EL (cell line): ENCODE results near the gene TMOD2.

ENCODE experiments used
- DNase-seq: peaks from one replicate; pipeline ENCODE4 v3.0.0-alpha.2; 2016

TMOD2 gene

DNA sequence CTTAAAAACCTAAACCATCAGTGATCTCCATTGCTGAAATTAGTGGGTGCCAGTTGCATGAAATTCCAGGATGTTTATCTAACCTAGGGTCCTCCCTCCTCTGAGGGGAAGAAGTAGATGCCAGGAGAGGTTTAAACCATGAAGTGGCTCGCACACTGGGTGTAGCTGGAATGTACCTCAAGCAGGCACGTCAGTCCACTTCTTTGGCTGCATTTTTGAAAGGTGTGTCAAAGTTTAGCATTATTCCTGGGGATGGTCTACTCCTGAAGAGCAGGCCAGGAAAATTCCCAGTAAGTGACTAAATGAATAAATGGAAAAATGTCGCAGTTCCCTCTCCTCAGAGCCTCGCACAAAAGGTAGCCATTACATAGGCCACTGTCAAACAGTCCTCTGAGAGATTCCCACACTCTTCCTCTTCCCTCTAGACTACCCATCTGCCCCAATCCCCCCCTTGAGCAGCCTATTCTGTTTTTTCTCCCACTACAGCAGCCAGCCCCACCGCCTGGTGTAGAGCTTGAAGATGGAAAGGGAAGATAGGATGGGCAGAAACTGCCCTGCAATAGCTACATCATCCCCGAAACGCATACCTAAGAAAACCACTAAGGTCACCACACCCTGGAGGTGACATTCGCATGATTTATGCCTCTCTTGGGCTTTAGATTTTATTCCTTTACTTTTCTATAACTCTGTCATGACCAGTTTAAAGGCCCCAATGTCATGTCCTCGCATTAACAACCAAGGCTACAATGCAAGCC is 77.4 kb downstream of the TMOD2 start:
- peak; percentile 69 for DNase-seq

DNA sequence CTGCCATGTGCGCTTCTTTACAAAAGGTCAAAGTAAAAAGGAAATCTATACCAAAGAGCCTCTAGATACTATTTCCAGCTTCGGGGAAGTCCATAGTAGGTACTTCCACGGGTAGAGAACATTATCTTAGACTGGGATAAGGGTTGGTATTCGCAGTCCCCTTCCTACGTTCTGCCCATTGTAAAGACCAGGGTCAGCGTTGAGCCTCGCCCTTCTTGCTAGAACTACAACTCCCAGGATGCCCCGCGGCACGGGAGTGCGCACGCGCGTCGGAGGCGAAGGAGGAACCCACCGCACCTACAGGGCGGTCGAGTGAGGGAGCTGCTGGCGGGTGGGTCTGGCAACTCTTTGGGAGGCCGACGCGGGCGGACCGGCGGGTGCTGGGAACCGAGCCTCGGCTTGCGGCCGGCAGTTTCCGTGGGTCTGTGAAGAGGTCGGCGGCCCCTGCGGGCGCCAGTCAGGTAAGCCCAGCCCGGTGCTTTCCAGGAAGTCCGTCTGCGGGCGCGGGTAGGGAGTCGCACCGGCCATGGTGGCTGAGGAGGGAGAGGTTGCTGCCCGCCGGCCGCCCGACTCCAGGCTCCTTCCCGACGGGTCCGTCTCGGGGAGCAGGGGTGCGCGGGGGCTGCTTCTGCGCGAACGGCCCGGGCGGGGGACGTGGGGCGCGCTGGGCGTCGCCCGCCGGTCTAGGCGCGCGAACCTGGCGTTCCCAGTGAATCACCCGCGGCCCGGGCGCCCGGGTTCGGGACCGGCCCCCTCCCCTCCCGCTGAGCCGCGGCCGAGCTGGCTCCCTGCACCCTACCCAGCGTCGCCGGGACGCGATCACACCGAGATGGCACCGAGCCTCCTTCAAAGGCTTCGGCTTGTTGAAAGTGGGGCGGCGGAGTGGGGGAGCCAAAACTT is 78.2 kb downstream of the TMOD2 start, which contains the start of gene TMOD3:
TSS of gene TMOD3 (plus strand) at position 278 of the 900 bp plus-strand sequence. CDS start 33,232 bp downstream, outside the sequence.
- peak; percentile 89 for DNase-seq

GRCh38 chr15:51830276-51830806 is 78.9 kb downstream of the TMOD2 start:
- DNase-seq, result peak; percentile 50

DNA sequence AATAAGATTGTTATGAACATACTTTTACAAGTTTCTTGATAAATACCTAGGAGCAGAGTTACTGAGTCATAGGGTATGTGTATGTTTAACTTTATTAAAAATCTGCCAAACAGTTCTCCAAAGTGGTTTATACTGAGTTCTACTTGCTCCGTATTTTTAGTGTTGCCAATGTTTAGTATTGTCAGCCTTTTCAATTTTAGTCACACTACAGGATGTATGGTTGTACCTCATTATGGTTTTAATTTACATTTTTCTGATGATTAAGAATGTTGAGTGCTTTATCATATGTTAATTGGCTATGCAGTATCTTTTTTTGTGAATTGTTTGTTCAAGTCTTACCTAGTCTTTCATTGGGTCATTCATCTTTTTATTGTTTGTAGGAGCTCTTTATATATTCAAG is 82.4 kb downstream of the TMOD2 start:
- DNase-seq, result no peak

DNA sequence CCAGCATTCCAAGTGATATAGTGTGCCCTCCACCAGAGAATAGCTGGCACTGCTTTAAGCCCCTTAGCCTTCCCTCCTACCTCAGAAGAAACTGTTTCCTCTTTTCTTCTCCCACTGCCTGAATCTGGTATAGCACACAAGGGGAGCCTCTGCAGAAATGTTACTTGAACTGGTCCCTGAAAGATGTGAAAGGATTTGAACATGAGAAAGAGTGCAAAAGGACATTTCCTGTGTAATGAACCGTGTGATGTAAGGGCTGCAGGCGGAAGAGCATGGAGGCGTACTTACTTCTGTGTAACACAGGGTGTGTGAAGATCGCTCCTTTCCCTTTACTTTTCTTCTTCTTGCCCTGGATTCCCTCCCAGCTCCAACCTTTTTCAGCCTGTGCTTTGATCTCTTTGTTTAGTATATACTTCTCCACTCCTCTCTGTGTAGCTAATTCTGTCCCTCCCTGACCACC is 86.4 kb downstream of the TMOD2 start:
- no peak for DNase-seq

DNA sequence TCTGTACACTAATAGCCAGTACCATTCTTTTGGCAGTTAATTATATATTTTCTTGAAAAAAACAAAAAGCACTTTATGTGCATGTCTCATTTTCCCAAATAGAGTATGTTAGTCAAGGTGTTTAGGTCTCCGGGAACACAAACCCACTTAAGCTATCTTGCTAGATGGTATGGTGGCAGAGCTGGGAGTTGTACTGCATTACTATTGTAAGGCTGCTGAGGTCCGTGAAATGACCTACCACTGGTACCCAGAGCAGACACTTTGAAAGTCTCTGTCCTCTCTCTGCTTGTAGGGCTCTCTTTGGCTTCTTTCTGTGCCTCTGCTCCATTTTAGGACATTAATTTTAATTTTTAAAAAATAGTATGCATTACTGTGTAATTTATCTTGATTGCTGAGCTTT is 86.9 kb downstream of the TMOD2 start:
- DNase-seq, result no peak

DNA sequence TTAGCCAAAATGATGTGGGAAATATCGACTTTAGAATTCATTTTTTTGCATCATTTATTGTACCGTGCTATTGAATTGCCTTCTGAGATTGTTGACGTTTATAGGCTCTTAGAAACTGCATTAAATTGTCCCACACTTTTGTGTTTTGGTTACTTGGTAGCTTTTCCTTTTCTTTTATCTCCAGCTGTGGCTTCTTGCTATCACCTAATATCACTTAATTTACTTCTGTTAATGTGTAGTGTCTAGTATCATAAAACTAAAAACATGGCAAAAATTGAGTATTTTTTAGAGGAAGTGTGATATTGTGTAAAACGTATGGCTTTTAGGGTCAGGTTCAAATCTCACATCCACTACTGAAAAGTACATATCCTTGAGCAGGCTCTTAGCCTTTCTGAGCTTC is 89.3 kb downstream of the TMOD2 start:
- DNase-seq, result no peak

DNA sequence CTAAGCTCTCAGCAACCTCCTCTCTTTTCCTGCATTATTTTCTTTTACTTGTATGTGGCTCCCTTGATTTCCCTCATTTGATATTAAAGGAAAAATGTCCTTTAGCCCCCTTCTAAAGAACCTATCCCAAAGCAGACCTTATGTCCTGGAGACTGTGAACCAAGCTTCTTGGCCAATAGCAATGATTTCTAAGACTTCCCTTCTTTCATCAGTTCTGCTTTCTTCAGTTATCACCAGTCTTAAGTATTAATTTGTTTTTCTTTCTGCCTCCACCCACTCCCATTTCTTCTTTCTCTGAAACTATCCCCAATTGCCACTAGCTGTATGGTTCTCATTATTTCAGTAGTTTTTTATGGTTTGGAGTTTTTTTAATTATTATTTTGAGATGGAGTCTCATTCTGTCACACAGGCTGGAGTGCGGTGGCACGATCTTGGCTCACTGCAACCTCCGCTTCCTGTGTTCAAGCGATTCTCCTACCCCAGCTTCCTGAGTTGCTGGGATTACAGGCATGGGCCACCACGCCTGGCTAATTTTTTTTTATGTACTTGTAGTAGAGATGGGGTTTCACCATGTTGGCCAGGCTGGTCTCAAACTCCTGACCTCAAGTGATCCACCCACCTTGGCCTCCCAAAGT is 90.1 kb downstream of the TMOD2 start:
- no peak for DNase-seq

DNA sequence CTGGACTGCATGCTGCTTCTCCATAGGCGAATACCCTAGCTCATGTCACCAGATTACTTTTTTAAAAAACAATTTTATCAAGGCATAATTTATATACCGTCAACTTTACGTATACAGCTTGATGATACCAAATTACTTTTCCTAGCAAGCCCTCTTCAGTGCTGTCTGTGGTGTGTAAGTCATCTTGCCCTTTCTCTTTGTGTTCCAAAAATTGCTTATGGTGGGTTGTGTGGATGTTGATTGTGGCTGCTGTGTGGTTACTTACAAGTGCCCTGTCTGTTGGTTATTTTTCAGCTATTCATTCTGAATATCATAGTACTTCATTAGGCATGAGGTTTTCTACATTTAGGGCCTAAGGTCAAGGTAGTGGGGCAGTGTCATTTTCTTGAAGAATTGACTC is 90.9 kb downstream of the TMOD2 start:
- DNase-seq, result no peak

GRCh38 chr15:51842852-51843737 is 91.7 kb downstream of the TMOD2 start:
- peak; percentile 72 for DNase-seq

GRCh38 chr15:51844747-51845426 is 93.5 kb downstream of the TMOD2 start:
- no peak for DNase-seq

- no peak for DNase-seq
Observed at GRCh38 chr15:51846066-51846462, 94.7 kb downstream of the TMOD2 start.

DNA sequence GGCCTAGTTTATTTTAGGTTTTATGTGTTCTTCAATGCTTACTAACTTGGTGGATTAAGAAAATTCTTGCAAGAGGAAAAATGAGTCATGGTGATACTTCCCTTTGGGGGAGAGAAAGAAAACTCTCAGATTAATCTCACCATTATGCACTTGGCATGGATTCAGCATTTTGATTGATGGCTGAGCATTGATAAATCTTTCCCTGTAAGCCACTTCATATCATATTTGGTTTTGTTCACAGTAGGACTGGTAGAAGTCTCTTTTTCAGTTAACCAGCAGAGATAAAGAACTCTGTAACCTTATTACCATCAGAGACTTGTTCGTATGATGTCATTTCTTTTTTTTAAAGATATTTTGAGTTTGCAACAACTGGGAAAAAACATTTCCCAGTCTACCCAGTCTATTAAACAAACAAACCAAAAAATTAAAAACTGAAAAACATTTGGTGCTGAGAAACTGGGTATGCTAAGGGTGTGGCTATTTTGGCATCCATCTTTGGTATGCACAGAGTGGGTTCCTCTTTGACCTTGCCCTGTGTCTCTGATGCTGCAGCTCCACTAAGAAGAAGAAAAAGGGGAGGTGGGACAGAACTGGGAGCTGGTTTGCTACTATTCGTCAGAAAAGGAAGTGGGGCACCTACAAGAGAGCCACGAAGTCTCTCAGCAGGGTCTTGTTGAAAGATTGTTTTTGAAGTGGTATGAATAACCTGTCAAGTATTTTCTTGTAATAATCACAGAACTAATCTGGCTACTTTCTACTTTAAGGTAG is 95.2 kb downstream of the TMOD2 start:
- DNase-seq, result peak; percentile 74

- DNase-seq, result no peak
Observed at GRCh38 chr15:51848811-51849210, 97.4 kb downstream of the TMOD2 start.

GRCh38 chr15:51849860-51850259 is 98.5 kb downstream of the TMOD2 start:
- DNase-seq, result no peak

GRCh38 chr15:51853998-51854397 is 102.6 kb downstream of the TMOD2 start:
- DNase-seq, result no peak

- DNase-seq, result no peak
Observed at GRCh38 chr15:51855612-51856011, 104.2 kb downstream of the TMOD2 start.

DNA sequence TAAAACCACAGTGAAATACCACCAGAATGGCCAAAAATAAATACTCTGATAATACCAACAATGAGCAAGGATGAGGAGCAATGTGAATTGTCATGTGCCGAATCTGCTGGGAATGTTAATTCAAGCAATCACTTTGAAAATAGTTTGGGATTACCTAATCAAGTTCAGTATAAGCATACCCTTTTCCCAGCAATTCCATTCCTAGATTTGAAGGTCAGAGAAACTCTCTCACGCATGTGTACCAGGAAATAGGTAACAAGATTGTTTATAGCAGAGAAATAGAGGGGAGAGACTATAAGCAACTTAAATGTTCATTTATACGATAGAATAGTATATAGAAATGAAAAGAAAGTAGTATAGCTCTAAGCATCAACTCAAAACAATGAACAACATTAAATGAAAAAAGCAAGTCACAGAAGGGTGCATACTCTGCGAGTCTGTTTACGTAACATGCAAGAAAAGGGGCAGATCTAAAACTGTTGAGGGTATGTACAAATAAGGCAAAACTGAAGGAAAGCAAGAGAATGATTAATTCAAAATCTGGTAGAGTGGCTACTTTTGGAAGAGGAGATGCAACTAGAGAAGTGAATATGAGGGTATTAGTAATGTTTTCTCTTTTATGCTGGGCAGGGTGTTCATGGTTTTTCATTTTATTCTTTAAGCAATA is 105.5 kb downstream of the TMOD2 start:
- DNase-seq, result no peak

GRCh38 chr15:51861557-51862359 is 110.4 kb downstream of the TMOD2 start:
- no peak for DNase-seq
